ENCODE results near the gene TBX10. TPM values are rescaled to one million over a fixed set of nuclear protein-coding genes. Genes with fewer than 3 reads are reported as not detected.
"Not testable (repeated sequence)": the region's sequence is repeated elsewhere in the genome, so short reads cannot be mapped to it uniquely, and the experiment has no call there.

Gene TBX10
- total RNA-seq, 2 donors from 2014 or later: not detected

GRCh38 chr11:67668192-67668551 lies 28.6 kb upstream of the TBX10 start:
- DNase-seq: no peak
- Mint-ChIP-seq H3K27me3 (ENCODE audit: low read depth) (no peaks in the 10 kb centered on the region), H3K4me1 (ENCODE audit: low read depth) (no peaks in the 10 kb centered on the region)

GRCh38 chr11:67667490-67668191 lies 28.1 kb upstream of the TBX10 start:
- no peaks in the 10 kb centered on the region for H3K27me3 Mint-ChIP-seq (ENCODE audit: low read depth)
- H3K4me1 Mint-ChIP-seq (ENCODE audit: low read depth): no peaks in the 10 kb centered on the region
- no peak overlapping the region for H3K4me3 Mint-ChIP-seq
- no peaks in the 10 kb centered on the region for H3K36me3 Mint-ChIP-seq (ENCODE audit: insufficient read depth in 2 of 2)
- DNase-seq: no peak
- H3K9me3 Mint-ChIP-seq: no peaks in the 10 kb centered on the region
- no peak overlapping the region for H3K27ac Mint-ChIP-seq
- ATAC-seq (replicated peaks in 1 of 2): no peak

More at GRCh38 chr11:67668192-67668551, 28.6 kb upstream of the TBX10 start:
- Mint-ChIP-seq H3K4me3 (no peak overlapping the region), H3K36me3 (ENCODE audit: insufficient read depth in 2 of 2) (no peaks in the 10 kb centered on the region), H3K9me3 (no peaks in the 10 kb centered on the region), H3K27ac (no peak overlapping the region)
- ATAC-seq (replicated peaks in 1 of 2): no peak

- Mint-ChIP-seq H3K4me3 (no peak overlapping the region), H3K9me3 (no peaks in the 10 kb centered on the region), H3K36me3 (ENCODE audit: insufficient read depth in 2 of 2) (no peaks in the 10 kb centered on the region), H3K27me3 (ENCODE audit: low read depth) (no peaks in the 10 kb centered on the region), H3K4me1 (ENCODE audit: low read depth) (no peaks in the 10 kb centered on the region), H3K27ac (no peak overlapping the region)
- DNase-seq (no peak), ATAC-seq (replicated peaks in 1 of 2) (no peak)
These were observed 27.3 kb upstream of the TBX10 start for GRCh38 chr11:67666676-67667489.

- Mint-ChIP-seq H3K27me3 (ENCODE audit: low read depth) (no peaks in the 10 kb centered on the region), H3K9me3 (no peaks in the 10 kb centered on the region), H3K4me3 (no peak overlapping the region), H3K27ac (no peak overlapping the region), H3K4me1 (ENCODE audit: low read depth) (no peaks in the 10 kb centered on the region), H3K36me3 (ENCODE audit: insufficient read depth in 2 of 2) (no peaks in the 10 kb centered on the region)
- ATAC-seq (replicated peaks in 1 of 2): no peak
- no peak for DNase-seq
These were observed 26.7 kb upstream of the TBX10 start for GRCh38 chr11:67666303-67666645.

GRCh38 chr11:67665541-67666302 lies 26.2 kb upstream of the TBX10 start:
- no peaks in the 10 kb centered on the region for H3K4me1 Mint-ChIP-seq (ENCODE audit: low read depth)
- ATAC-seq (replicated peaks in 1 of 2) (no peak), DNase-seq (no peak)
- H3K4me3 Mint-ChIP-seq: no peak overlapping the region
- H3K27me3 Mint-ChIP-seq (ENCODE audit: low read depth): no peaks in the 10 kb centered on the region
- no peaks in the 10 kb centered on the region for H3K9me3 Mint-ChIP-seq
- H3K36me3 Mint-ChIP-seq (ENCODE audit: insufficient read depth in 2 of 2): no peaks in the 10 kb centered on the region
- no peak overlapping the region for H3K27ac Mint-ChIP-seq

- no peaks in the 10 kb centered on the region for H3K9me3 Mint-ChIP-seq
These were observed 25.4 kb upstream of the TBX10 start for GRCh38 chr11:67664696-67665540.

GRCh38 chr11:67664213-67664585 lies 24.6 kb upstream of the TBX10 start:
- Mint-ChIP-seq H3K27me3 (ENCODE audit: low read depth) (no peaks in the 10 kb centered on the region), H3K36me3 (ENCODE audit: insufficient read depth in 2 of 2) (no peaks in the 10 kb centered on the region), H3K9me3 (no peaks in the 10 kb centered on the region), H3K4me3 (no peak overlapping the region), H3K27ac (no peak overlapping the region), H3K4me1 (ENCODE audit: low read depth) (no peaks in the 10 kb centered on the region)
- ATAC-seq (replicated peaks in 1 of 2) (no peak), DNase-seq (no peak)

More at GRCh38 chr11:67664696-67665540, 25.4 kb upstream of the TBX10 start:
- Mint-ChIP-seq H3K36me3 (ENCODE audit: insufficient read depth in 2 of 2) (no peaks in the 10 kb centered on the region), H3K4me3 (no peak overlapping the region), H3K27ac (no peak overlapping the region), H3K4me1 (ENCODE audit: low read depth) (no peaks in the 10 kb centered on the region), H3K27me3 (ENCODE audit: low read depth) (no peaks in the 10 kb centered on the region)
- DNase-seq (no peak), ATAC-seq (replicated peaks in 1 of 2) (no peak)

- H3K4me3 Mint-ChIP-seq: no peak overlapping the region
- no peaks in the 10 kb centered on the region for H3K36me3 Mint-ChIP-seq (ENCODE audit: insufficient read depth in 2 of 2)
- no peaks in the 10 kb centered on the region for H3K27me3 Mint-ChIP-seq (ENCODE audit: low read depth)
- DNase-seq: no peak
- no peaks in the 10 kb centered on the region for H3K4me1 Mint-ChIP-seq (ENCODE audit: low read depth)
- H3K27ac Mint-ChIP-seq: no peak overlapping the region
- ATAC-seq (replicated peaks in 1 of 2): no peak
- H3K9me3 Mint-ChIP-seq: no peaks in the 10 kb centered on the region
These were observed 24.1 kb upstream of the TBX10 start for GRCh38 chr11:67663532-67664212.

- Mint-ChIP-seq H3K4me1 (ENCODE audit: low read depth) (no peaks in the 10 kb centered on the region), H3K9me3 (no peaks in the 10 kb centered on the region), H3K4me3 (no peak overlapping the region), H3K36me3 (ENCODE audit: insufficient read depth in 2 of 2) (no peaks in the 10 kb centered on the region), H3K27ac (no peak overlapping the region), H3K27me3 (ENCODE audit: low read depth) (no peaks in the 10 kb centered on the region)
- no peak for DNase-seq
- no peak for ATAC-seq (replicated peaks in 1 of 2)
These were observed 23.4 kb upstream of the TBX10 start for GRCh38 chr11:67662835-67663531.

GRCh38 chr11:67662142-67662834 lies 22.7 kb upstream of the TBX10 start:
- Mint-ChIP-seq H3K4me1 (ENCODE audit: low read depth) (no peaks in the 10 kb centered on the region), H3K9me3 (no peaks in the 10 kb centered on the region), H3K27me3 (ENCODE audit: low read depth) (no peaks in the 10 kb centered on the region), H3K4me3 (no peak overlapping the region), H3K27ac (no peak overlapping the region), H3K36me3 (ENCODE audit: insufficient read depth in 2 of 2) (no peaks in the 10 kb centered on the region)
- DNase-seq: no peak
- no peak for ATAC-seq (replicated peaks in 1 of 2)

GRCh38 chr11:67660752-67661151 lies 21.2 kb upstream of the TBX10 start:
- H3K4me3 Mint-ChIP-seq; H3K9me3 Mint-ChIP-seq; ATAC-seq (replicated peaks in 1 of 2); H3K27ac Mint-ChIP-seq; DNase-seq; H3K4me1 Mint-ChIP-seq (ENCODE audit: low read depth); H3K27me3 Mint-ChIP-seq (ENCODE audit: low read depth); H3K36me3 Mint-ChIP-seq (ENCODE audit: insufficient read depth in 2 of 2): not testable (repeated sequence)
